Right kidney (tissue), 9 donors: ENCODE results near the gene MID1IP1.
A peak's percentile ranks its signal among the peaks of the same experiment; 100 is the strongest.

Experiments
- DNase-seq: peaks from one replicate; pipeline ENCODE4 v3.0.0-alpha.2; 2016
- long read RNA-seq, 8 donors: transcript quantifications; one replicate each; lab custom pipeline, GENCODE V29; 2026

The MID1IP1 gene
- long read RNA-seq, donor 1, transcript MID1IP1-201 (2 exons, 2,536 nt) = major isoform, 16 of 17 reads
- long read RNA-seq, donor 1, partial matches to known transcripts = 0 of 17 reads
- long read RNA-seq, donor 1, other reads (novel, unspliced or antisense) = 0 of 17 reads
- long read RNA-seq, donor 2, transcript MID1IP1-201 (2 exons, 2,536 nt) = major isoform, 9 of 28 reads
- long read RNA-seq, donor 2, partial matches to known transcripts = 18 of 28 reads
- long read RNA-seq, donor 2, other reads (novel, unspliced or antisense) = 0 of 28 reads
- long read RNA-seq, donor 3, partial matches to known transcripts = 7 of 11 reads
- long read RNA-seq, donor 3, other reads (novel, unspliced or antisense) = 0 of 11 reads
- long read RNA-seq, donor 4, transcript MID1IP1-201 (2 exons, 2,536 nt) = major isoform, 5 of 43 reads
- long read RNA-seq, donor 4, partial matches to known transcripts = 38 of 43 reads
- long read RNA-seq, donor 4, other reads (novel, unspliced or antisense) = 0 of 43 reads
- long read RNA-seq, donor 5, transcript MID1IP1-201 (2 exons, 2,536 nt) = major isoform, 10 of 23 reads
- long read RNA-seq, donor 5, partial matches to known transcripts = 10 of 23 reads
- long read RNA-seq, donor 5, other reads (novel, unspliced or antisense) = 0 of 23 reads
- long read RNA-seq, donor 6, transcript MID1IP1-201 (2 exons, 2,536 nt) = major isoform, 18 of 18 reads
- long read RNA-seq, donor 6, partial matches to known transcripts = 0 of 18 reads
- long read RNA-seq, donor 6, other reads (novel, unspliced or antisense) = 0 of 18 reads
- long read RNA-seq, donor 7, transcript MID1IP1-201 (2 exons, 2,536 nt) = major isoform, 9 of 62 reads
- long read RNA-seq, donor 7, partial matches to known transcripts = 51 of 62 reads
- long read RNA-seq, donor 7, other reads (novel, unspliced or antisense) = 0 of 62 reads
- long read RNA-seq, donor 8, transcript MID1IP1-201 (2 exons, 2,536 nt) = major isoform, 8 of 11 reads
- long read RNA-seq, donor 8, partial matches to known transcripts = 0 of 11 reads
- long read RNA-seq, donor 8, other reads (novel, unspliced or antisense) = 0 of 11 reads

GRCh38 chrX:38800981-38801845, at the start of gene MID1IP1:
TSS of gene MID1IP1 (plus strand) at chrX:38801459. CDS start at chrX:38804947, 3,488 bp downstream.
- peak; percentile 72 for DNase-seq

GRCh38 chrX:38754102-38754790, 47.0 kb upstream of the MID1IP1 start:
- DNase-seq = peak; percentile 10

- DNase-seq = peak; percentile 6
Measured at GRCh38 chrX:38754818-38755718, 46.2 kb upstream of the MID1IP1 start.

- no peak for DNase-seq
Measured at GRCh38 chrX:38760883-38761282, 40.4 kb upstream of the MID1IP1 start.

GRCh38 chrX:38768079-38768478, 33.2 kb upstream of the MID1IP1 start:
- DNase-seq = no peak

- no peak for DNase-seq
Measured at GRCh38 chrX:38770152-38770551, 31.1 kb upstream of the MID1IP1 start.

- DNase-seq = no peak
Measured at GRCh38 chrX:38774249-38774648, 27.0 kb upstream of the MID1IP1 start.

- no peak for DNase-seq
Measured at GRCh38 chrX:38796946-38797345, 4.3 kb upstream of the MID1IP1 start.

GRCh38 chrX:38798956-38799355, 2.3 kb upstream of the MID1IP1 start:
- DNase-seq = no peak

- DNase-seq = no peak
Measured at GRCh38 chrX:38799995-38800580, 1.2 kb upstream of the MID1IP1 start.

- no peak for DNase-seq
Measured at GRCh38 chrX:38803243-38803587, 2.0 kb downstream of the MID1IP1 start.

GRCh38 chrX:38803588-38804431, 2.6 kb downstream of the MID1IP1 start:
- DNase-seq = peak; percentile 80

- no peak for DNase-seq
Measured at GRCh38 chrX:38804432-38804681, 3.1 kb downstream of the MID1IP1 start.

- DNase-seq = peak; percentile 76
Measured at GRCh38 chrX:38804682-38805431, 3.6 kb downstream of the MID1IP1 start.

GRCh38 chrX:38805432-38806389, 4.5 kb downstream of the MID1IP1 start:
- DNase-seq = peak; percentile 70

- DNase-seq = no peak
Measured at GRCh38 chrX:38806875-38807621, 5.8 kb downstream of the MID1IP1 start.
